ENCODE results near the gene ZNRF3.

DNA sequence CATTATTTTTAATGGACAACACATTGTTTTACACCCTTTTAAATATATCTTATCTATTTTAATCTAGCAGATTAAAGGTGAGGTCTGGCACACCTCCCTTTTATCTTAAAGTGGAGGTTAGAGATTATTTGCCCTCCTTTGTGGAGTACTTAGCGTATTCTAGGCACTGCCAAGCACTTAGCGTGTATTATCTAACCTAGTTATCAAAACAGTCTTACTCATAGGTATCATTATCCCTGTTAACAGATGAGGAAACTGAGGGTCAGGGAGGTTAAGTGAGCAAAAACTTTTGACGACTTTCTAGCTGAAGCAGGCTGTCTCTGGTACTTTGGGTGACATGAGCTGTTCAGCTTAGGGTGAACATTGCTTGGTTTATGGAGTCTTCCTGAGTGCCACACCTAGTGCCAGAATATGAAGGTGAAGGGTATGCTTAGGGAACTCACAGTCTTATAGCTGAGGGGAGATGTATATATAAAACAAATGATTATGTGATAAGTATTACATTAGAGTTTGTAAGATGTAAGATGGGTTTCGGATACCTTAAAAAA lies 55.0 kb downstream of the ZNRF3 start:
- TF ChIP-seq CTCF (IDR thresholded peaks at IDR 0.05) (no peak), POLR2AphosphoS5 (IDR thresholded peaks at IDR 0.05) (no peak), POLR2A (IDR thresholded peaks at IDR 0.05) (no peak), EP300 (IDR thresholded peaks at IDR 0.05) (no peak)
